ENCODE results near the gene SAPCD2. TPM values are rescaled to one million over a fixed set of nuclear protein-coding genes. Genes with fewer than 3 reads are reported as not detected.

The SAPCD2 gene
- total RNA-seq, 1 experiment from 2014 or later: 18.4 TPM

DNA sequence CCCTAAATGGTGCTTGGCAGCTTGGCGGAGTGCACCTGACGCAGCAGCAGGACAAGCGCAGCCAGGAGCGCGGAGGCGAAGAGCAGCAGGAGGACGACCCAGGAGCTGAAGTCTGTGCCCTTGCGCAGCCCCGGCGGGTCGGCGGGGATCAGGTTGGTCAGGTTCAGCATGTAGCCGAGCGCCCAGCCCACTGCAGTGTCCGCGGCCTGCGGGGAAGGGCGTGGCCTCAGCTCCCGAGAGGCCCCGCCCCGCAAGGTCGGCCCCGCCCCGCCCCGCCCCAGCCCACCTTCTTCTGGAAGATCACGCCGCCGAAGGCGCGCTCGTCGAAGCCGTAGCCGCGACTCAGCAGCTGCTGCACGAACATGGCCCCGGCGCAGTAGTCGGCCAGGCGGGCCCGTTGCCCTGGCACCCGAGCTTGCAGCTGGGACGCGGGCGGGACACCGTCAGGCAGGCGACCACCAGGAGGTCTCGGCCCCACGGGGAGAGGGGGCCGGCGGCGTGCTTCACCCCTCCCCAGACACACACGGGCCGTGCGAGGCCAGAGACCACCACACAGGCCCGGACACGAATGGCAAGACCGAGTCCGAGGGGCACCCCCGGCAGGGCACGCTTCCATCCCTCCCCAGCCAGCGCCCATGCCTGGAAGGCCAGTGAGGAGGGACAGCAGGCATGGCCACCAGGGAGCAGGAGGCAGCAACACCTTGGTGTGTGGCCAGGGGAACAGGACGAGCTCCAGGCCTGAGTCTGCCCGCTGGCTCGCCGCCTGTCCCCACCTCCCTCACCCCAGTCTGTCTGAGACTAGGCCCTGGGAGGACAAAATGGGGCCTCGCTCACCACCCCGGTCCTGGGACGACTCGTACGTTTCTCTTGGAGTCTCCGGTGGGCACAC lies 21.5 kb downstream of the SAPCD2 start:
- TF ChIP-seq CTCF (IDR thresholded peaks at IDR 0.05): no peak
- no peak for TF ChIP-seq TCF7L2 (IDR thresholded peaks at IDR 0.05; ENCODE audit: low read depth, low read length)
- TF ChIP-seq REST (IDR thresholded peaks at IDR 0.05; ENCODE audit: insufficient read depth in 1 of 2, low read depth in 2 of 2, low read length in 1 of 2): no peak
- TF ChIP-seq POLR2AphosphoS5 (IDR thresholded peaks at IDR 0.05; ENCODE audit: low read depth, low read length): no peak
- no peak for TF ChIP-seq SIN3A (IDR thresholded peaks at IDR 0.05; ENCODE audit: borderline replicate concordance, insufficient read depth, low read depth, low read length)
- Histone ChIP-seq H3K27ac (ENCODE audit: low read length) (no peak overlapping the region), H3K27me3 (ENCODE audit: control insufficient read depth, insufficient read depth, low read length) (no peaks in the 10 kb centered on the region), H3K4me1 (ENCODE audit: control insufficient read depth, insufficient read depth, low read length) (peaks cover 10% of the 10 kb centered on the region; the same call in 1 of the 2 replicates), H3K9me3 (ENCODE audit: control insufficient read depth, insufficient read depth, low read depth, low read length) (no peaks in the 10 kb centered on the region), H3K36me3 (ENCODE audit: control insufficient read depth, insufficient read depth, low read length) (no peaks in the 10 kb centered on the region), H3K4me3 (ENCODE audit: low read depth in 2 of 2, low read length in 2 of 2) (no peak overlapping the region)
- ChIA-PET POLR2A (no interaction called here), CTCF (interaction anchor here (0.7 to 2.0 kb wide), 3 partner anchors 15 to 66 kb away, joined by 3 to 13 read pairs (median 4); partner anchors contain the start of gene DPP7)
- ATAC-seq: no peak
- in situ Hi-C loops (cut with HindIII; ENCODE audit: low pct_unique_long_range_greater_than_20kb, low sequenced_read_pairs) (no loop called here), intact Hi-C loops (cut with micrococcal nuclease; ENCODE audit: unreplicated experiment) (no loop called here)
- BruUV-seq (replicated peaks): no TSS peak
- DNase-seq (ENCODE audit: low read depth, low spot score): no peak

- Histone ChIP-seq H3K4me3 (ENCODE audit: low read depth in 2 of 2, low read length in 2 of 2) (peak within 1 kb of the TSS; percentile 54 to 62), H3K9me3 (ENCODE audit: control insufficient read depth, insufficient read depth, low read depth, low read length) (no peaks in the 10 kb centered on the region), H3K27ac (ENCODE audit: low read length) (0 out of 2 replicates have a peak within 1 kb of the TSS, but pooled peaks have one; percentile 44), H3K36me3 (ENCODE audit: control insufficient read depth, insufficient read depth, low read length) (no peaks in the 10 kb centered on the region), H3K27me3 (ENCODE audit: control insufficient read depth, insufficient read depth, low read length) (no peaks in the 10 kb centered on the region), H3K4me1 (ENCODE audit: control insufficient read depth, insufficient read depth, low read length) (peaks cover 10% of the 10 kb centered on the region; the same call in 1 of the 2 replicates)
- intact Hi-C loops (cut with micrococcal nuclease; ENCODE audit: unreplicated experiment): loop anchor here (1.0 kb wide), 1 partner anchor 18 kb away; no protein-coding TSS in a partner anchor
- POLR2A ChIA-PET: interaction anchor here (0.6 kb wide), 1 partner anchor 63 kb away, joined by 3 read pairs; no protein-coding TSS in a partner anchor
- ATAC-seq (peak; percentile 74), DNase-seq (ENCODE audit: low read depth, low spot score) (no peak)
- CTCF ChIA-PET: interaction anchor here (0.6 to 1.4 kb wide), 3 partner anchors 18 to 24 kb away, joined by 4 to 11 read pairs (median 9); no protein-coding TSS in a partner anchor
- TF ChIP-seq POLR2AphosphoS5 (IDR thresholded peaks at IDR 0.05; ENCODE audit: low read depth, low read length): no peak
- TF ChIP-seq CTCF (IDR thresholded peaks at IDR 0.05): peak; percentile 90
- 0 out of 2 replicates have a peak, but pooled peaks have one; percentile 54 for TF ChIP-seq SIN3A (IDR thresholded peaks at IDR 0.05; ENCODE audit: borderline replicate concordance, insufficient read depth, low read depth, low read length)
- no peak for TF ChIP-seq TCF7L2 (IDR thresholded peaks at IDR 0.05; ENCODE audit: low read depth, low read length)
- TF ChIP-seq REST (IDR thresholded peaks at IDR 0.05; ENCODE audit: insufficient read depth in 1 of 2, low read depth in 2 of 2, low read length in 1 of 2): peak; percentile 97 to 98
- BruUV-seq (replicated peaks): no TSS peak
- in situ Hi-C loops (cut with HindIII; ENCODE audit: low pct_unique_long_range_greater_than_20kb, low sequenced_read_pairs): no loop called here
Measured at GRCh38 chr9:137046088-137046787, 24.1 kb downstream of the SAPCD2 start, which contains the start of gene NPDC1. Gene NPDC1, minus strand, starts transcription at chr9:137046177. Its CDS starts 188 bp downstream, at chr9:137045989.
